ENCODE results near the gene PIBF1.

The PIBF1 gene

GRCh38 chr13:72850959-72851677 lies 69.2 kb downstream of the PIBF1 start:
- no peak overlapping the region for H3K4me3 ChIP-seq (ENCODE audit: low read depth, low read length)
- TF ChIP-seq CTCF (IDR thresholded peaks at IDR 0.05; ENCODE audit: low read depth, low read length) = no peak

GRCh38 chr13:72851678-72852014 lies 69.7 kb downstream of the PIBF1 start:
- H3K4me3 ChIP-seq (ENCODE audit: low read depth, low read length) = no peak overlapping the region
- TF ChIP-seq CTCF (IDR thresholded peaks at IDR 0.05; ENCODE audit: low read depth, low read length) = no peak

GRCh38 chr13:72852207-72852606 lies 70.3 kb downstream of the PIBF1 start:
- no peak for TF ChIP-seq CTCF (IDR thresholded peaks at IDR 0.05; ENCODE audit: low read depth, low read length)

GRCh38 chr13:72853000-72853399 lies 71.1 kb downstream of the PIBF1 start:
- TF ChIP-seq CTCF (IDR thresholded peaks at IDR 0.05; ENCODE audit: low read depth, low read length) = no peak
- H3K4me3 ChIP-seq (ENCODE audit: low read depth, low read length) = no peak overlapping the region

More at GRCh38 chr13:72852207-72852606, 70.3 kb downstream of the PIBF1 start:
- no peak overlapping the region for H3K4me3 ChIP-seq (ENCODE audit: low read depth, low read length)

GRCh38 chr13:72864142-72865011 lies 82.4 kb downstream of the PIBF1 start:
- no peak for TF ChIP-seq CTCF (IDR thresholded peaks at IDR 0.05; ENCODE audit: low read depth, low read length)
- H3K4me3 ChIP-seq (ENCODE audit: low read depth, low read length) = no peak overlapping the region

- no peak for TF ChIP-seq CTCF (IDR thresholded peaks at IDR 0.05; ENCODE audit: low read depth, low read length)
- H3K4me3 ChIP-seq (ENCODE audit: low read depth, low read length) = no peak overlapping the region
Observed at GRCh38 chr13:72868229-72868628, 86.3 kb downstream of the PIBF1 start.

GRCh38 chr13:72875233-72875632 lies 93.3 kb downstream of the PIBF1 start:
- TF ChIP-seq CTCF (IDR thresholded peaks at IDR 0.05; ENCODE audit: low read depth, low read length) = no peak
- H3K4me3 ChIP-seq (ENCODE audit: low read depth, low read length) = no peak overlapping the region
